T-helper 1 cell treated with Interleukin-12 subunit alpha and Interleukin-12 subunit beta and Interleukin-4 antibody, amounts not matched to agents 30 μg/mL and 1 μg/mL, for 36 hours (primary cell): ENCODE measurements around the gene ASNSD1.
A peak's percentile ranks its signal among the peaks of the same experiment; 100 is the strongest.
"Not testable (repeated sequence)": the region's sequence is repeated elsewhere in the genome, so short reads cannot be mapped to it uniquely, and the experiment has no call there.

Experiments used
- H3K27ac Mint-ChIP-seq: one replicate; pipeline ENCODE4 v1.8.0; 2021; ENCODE audit warnings: mild to moderate bottlenecking, mixed read lengths
- H3K27me3 Mint-ChIP-seq: one replicate; pipeline ENCODE4 v1.8.0; 2021; ENCODE audit warnings: low read depth, mixed read lengths
- H3K36me3 Mint-ChIP-seq: one replicate; pipeline ENCODE4 v1.8.0; 2021; ENCODE audit warnings: low read depth, mixed read lengths
- H3K4me1 Mint-ChIP-seq: one replicate; pipeline ENCODE4 v1.8.0; 2021; ENCODE audit warnings: low read depth, mixed read lengths
- H3K4me3 Mint-ChIP-seq: one replicate; pipeline ENCODE4 v1.8.0; 2021; ENCODE audit warnings: mild to moderate bottlenecking, moderate library complexity, mixed read lengths
- H3K9me3 Mint-ChIP-seq: one replicate; pipeline ENCODE4 v1.8.0; 2021; ENCODE audit warnings: mixed read lengths

The ASNSD1 gene

DNA sequence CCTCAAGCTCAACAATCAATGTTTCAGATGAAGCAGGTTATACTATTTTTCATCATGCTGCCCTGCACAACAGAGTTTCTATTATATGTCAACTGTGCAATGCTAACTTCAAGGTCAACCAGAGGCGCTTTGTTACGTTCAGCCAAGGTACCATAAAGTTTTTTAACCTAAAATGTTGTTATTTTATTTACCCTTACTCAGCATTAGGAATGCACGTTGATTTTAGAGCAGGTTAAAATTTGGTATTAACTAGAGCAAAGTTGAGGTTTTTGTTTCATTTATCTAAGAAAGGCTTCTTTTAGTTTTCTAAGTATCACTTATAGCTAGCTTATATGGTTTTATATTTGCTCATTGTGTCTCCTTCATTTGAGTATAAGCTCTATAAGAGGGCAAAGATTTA lies 35.0 kb downstream of the ASNSD1 start:
- Mint-ChIP-seq H3K36me3 (no peaks in the 10 kb centered on the region), H3K4me1 (no peaks in the 10 kb centered on the region), H3K9me3 (no peaks in the 10 kb centered on the region), H3K4me3 (no peak overlapping the region), H3K27me3 (no peaks in the 10 kb centered on the region), H3K27ac (no peak overlapping the region)

DNA sequence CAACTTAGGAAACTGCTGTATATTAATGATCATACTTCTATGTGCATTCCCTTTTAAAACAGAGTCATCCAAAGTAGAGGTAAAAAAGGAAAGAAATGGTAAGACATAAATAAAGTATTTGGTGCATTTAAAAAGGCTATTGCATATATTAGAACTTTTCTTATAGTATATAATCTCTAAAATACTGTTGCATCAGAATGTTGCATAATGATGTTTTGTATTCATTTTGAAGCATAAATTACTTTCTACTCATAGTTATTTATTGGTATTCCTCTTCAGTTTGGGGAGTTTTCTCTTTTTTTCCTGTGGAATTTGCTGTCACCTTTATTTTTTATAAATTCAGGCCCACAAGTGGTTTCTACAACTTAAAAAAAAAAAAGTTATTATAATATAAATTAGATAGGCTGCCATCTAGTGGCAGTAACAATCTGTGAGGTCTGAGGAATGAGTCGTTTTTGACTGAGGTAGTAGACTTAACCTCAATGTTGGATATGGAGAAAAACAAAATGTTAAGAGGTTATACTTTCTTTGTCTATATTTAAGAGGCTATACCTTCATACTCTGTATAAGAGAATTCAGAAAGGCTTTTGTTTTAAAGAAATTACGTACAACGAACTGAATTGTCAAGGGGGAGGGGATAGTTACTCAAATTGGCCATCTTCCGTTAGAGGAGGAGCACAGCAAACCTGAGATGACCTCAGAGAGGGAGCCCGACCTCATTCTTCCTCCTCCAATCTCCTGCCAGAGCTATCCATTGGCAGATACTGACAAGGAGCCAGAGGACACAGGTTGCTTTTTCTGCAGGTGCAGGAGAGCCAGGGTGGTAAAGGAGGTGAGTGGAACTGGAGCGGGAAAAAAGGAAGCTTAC lies 37.0 kb downstream of the ASNSD1 start:
- peak overlapping the region; percentile 32 for H3K4me3 Mint-ChIP-seq
- H3K27ac Mint-ChIP-seq, result no peak overlapping the region
- H3K9me3 Mint-ChIP-seq, result no peaks in the 10 kb centered on the region
- no peaks in the 10 kb centered on the region for H3K4me1 Mint-ChIP-seq
- H3K36me3 Mint-ChIP-seq, result no peaks in the 10 kb centered on the region
- no peaks in the 10 kb centered on the region for H3K27me3 Mint-ChIP-seq

DNA sequence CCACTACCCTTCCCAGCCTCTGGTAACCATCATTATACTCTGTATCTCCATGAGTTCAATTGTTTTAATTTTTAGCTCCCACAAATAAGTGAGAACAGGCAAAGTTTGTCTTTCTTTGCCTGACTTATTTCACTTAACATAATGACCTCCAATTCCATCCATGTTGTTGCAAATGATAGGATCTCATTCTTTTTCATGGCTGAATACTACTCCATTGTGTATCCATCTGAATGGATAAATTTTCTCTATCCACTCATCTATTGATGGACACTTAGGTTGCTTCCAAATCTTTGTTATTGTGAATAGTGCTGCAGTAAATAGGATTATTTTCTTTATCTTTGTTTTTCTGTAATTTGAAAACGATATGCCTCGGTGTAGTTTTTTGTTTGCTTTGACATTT lies 39.4 kb downstream of the ASNSD1 start:
- Mint-ChIP-seq H3K36me3 (no peaks in the 10 kb centered on the region), H3K27me3 (no peaks in the 10 kb centered on the region), H3K4me3 (no peak overlapping the region), H3K27ac (no peak overlapping the region), H3K4me1 (no peaks in the 10 kb centered on the region), H3K9me3 (no peaks in the 10 kb centered on the region)

DNA sequence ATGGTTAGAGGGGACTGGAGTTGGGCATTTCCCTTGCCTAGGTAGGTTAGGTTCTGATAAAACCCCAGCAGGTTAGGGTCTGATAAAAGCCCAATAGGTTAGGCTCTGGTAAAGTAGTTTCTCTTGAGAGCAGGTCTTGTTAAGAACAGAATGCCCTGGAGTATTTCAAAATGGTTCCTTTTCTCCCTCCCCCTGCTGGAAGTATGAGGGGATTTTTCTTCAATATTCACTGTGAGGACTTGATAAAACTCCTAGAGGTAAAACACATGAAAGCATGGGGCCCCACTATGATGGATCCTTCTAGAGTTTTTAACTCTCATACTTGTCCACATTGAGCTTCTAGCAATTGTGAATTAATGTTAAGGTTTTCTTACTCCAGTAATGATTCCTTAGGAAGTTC lies 40.8 kb downstream of the ASNSD1 start:
- Mint-ChIP-seq H3K4me1 (no peaks in the 10 kb centered on the region), H3K9me3 (no peaks in the 10 kb centered on the region), H3K27ac (no peak overlapping the region), H3K36me3 (no peaks in the 10 kb centered on the region), H3K4me3 (no peak overlapping the region), H3K27me3 (no peaks in the 10 kb centered on the region)

DNA sequence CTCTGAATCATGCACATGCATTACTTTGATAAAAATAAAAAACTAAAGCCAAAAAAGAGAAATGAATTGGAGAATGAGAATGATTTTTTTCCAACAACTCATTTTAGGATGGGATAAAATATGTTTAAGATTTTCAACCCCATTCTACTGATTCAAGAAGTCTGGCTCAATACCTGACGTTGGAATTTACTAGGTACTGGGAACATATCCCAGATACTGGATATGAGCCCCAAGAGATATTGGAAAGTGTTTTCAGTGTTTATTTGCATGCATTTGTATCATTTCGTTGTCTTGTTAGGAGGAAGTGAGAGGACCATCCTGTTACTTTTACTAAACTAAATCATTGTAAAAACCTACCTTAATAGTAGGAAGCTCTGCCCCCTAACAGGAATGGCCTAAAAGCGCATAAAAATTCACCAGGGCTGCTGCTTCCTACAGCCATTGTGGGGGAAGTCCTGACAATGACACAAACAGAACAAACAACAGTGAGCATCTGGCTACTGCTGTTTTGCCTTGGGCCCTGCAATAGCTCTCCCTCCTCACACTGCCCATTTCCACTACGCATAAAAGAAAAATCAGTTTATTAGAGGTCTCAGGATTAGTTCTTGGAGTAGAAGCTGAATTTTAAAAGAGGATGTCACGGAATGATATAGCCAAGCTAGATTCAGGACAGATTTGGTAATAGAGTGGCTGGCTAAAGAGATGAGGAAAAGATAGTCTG lies 48.4 kb downstream of the ASNSD1 start:
- Mint-ChIP-seq H3K27me3 (no peaks in the 10 kb centered on the region), H3K4me3 (no peak overlapping the region), H3K4me1 (no peaks in the 10 kb centered on the region), H3K27ac (no peak overlapping the region), H3K9me3 (peaks cover 4% of the 10 kb centered on the region), H3K36me3 (no peaks in the 10 kb centered on the region)

DNA sequence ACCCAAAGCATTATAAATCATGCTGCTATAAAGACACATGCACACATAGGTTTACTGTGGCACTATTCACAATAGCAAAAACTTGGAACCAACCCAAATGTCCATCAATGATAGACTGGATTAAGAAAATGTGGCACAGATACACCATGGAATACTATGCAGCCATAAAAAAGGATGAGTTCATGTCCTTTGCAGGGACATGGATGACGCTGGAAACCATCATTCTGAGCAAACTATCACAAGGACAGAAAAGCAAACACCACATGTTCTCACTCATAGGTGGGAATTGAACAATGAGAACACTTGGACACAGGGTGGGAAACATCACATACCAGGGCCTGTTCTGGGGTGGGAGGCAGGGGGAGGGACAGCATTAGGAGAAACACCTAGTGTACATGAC lies 56.3 kb downstream of the ASNSD1 start:
- H3K27me3 Mint-ChIP-seq, H3K4me3 Mint-ChIP-seq, H3K4me1 Mint-ChIP-seq, H3K36me3 Mint-ChIP-seq, H3K27ac Mint-ChIP-seq: not testable (repeated sequence)
- peaks cover 17% of the 10 kb centered on the region for H3K9me3 Mint-ChIP-seq

DNA sequence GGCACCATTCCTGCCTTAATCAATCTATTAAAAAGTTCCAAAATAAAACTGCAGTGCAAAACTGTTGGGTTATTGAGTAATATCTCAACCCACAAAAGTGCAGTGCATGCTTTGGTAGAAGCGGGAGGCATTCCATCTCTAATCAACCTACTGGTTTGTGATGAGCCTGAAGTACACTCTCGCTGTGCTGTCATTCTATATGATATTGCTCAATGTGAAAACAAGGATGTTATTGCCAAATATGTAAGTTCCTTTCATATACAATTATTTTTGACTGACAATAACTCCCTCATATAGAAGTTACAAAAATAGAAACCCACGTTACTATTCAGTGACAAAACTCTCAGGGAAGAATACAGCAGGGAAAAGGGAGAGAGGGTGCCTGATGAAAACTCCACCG lies 58.3 kb downstream of the ASNSD1 start:
- Mint-ChIP-seq H3K36me3 (no peaks in the 10 kb centered on the region), H3K27me3 (no peaks in the 10 kb centered on the region), H3K27ac (no peak overlapping the region), H3K4me3 (no peak overlapping the region), H3K9me3 (peaks cover 13% of the 10 kb centered on the region), H3K4me1 (peaks cover 2% of the 10 kb centered on the region)
